Liver (tissue), 9 donors: Measurements from ENCODE around the gene RELT. TPM values are rescaled to one million over a fixed set of nuclear protein-coding genes. Genes with fewer than 3 reads are reported as not detected.

Experiments used
- DNase-seq: peaks from one replicate; pipeline ENCODE4 v3.0.0-alpha.2; 2017; ENCODE audit warnings: low spot score
- H3K27ac ChIP-seq, 2 donors: one replicate each; pipeline ENCODE4 v1.7.0; 2013; ENCODE audit warnings: inconsistent platforms in 2 of 2, low read length in 2 of 2, control low read depth in 1 of 2, low read depth in 1 of 2, mild to moderate bottlenecking in 1 of 2
- H3K27me3 ChIP-seq, 4 donors: one replicate each; pipeline versions ENCODE4 v1.6.1 to v1.7.0; 2013; ENCODE audit warnings: low read length in 3 of 4, inconsistent platforms in 1 of 4, mild to moderate bottlenecking in 1 of 4, moderate library complexity in 1 of 4; ENCODE audit not compliant: control insufficient read depth in 4 of 4, insufficient read depth in 4 of 4
- H3K36me3 ChIP-seq, 4 donors: one replicate each; pipeline versions ENCODE4 v1.6.1 to v1.7.0; 2013; ENCODE audit warnings: low read length in 3 of 4, mild to moderate bottlenecking in 3 of 4, low read depth in 1 of 4, moderate library complexity in 1 of 4; ENCODE audit not compliant: control insufficient read depth in 4 of 4, insufficient read depth in 3 of 4
- H3K4me1 ChIP-seq, 4 donors: one replicate each; pipeline versions ENCODE4 v1.6.1 to v1.7.0; 2013; ENCODE audit warnings: low read length in 3 of 4, mild to moderate bottlenecking in 3 of 4, moderate library complexity in 1 of 4; ENCODE audit not compliant: control insufficient read depth in 4 of 4, insufficient read depth in 4 of 4
- H3K4me3 ChIP-seq, 3 donors: one replicate each; pipeline versions ENCODE4 v1.6.1 to v1.7.0; 2013; ENCODE audit warnings: low read length in 3 of 3, control low read depth in 1 of 3, low read depth in 1 of 3, mild to moderate bottlenecking in 1 of 3
- H3K9ac ChIP-seq, 2 donors: one replicate each; pipeline ENCODE4 v1.7.0; 2013; ENCODE audit warnings: low read length in 2 of 2, mild to moderate bottlenecking in 2 of 2, moderate library complexity in 2 of 2, control low read depth in 1 of 2, low read depth in 1 of 2
- H3K9me3 ChIP-seq, 4 donors: one replicate each; pipeline versions ENCODE4 v1.6.1 to v1.7.0; 2013; ENCODE audit warnings: low read length in 3 of 4; ENCODE audit not compliant: control insufficient read depth in 4 of 4
- ATF3 ChIP-seq: IDR thresholded peaks from 2 replicates; pipeline ENCODE4 v1.6.1; 2016; ENCODE audit warnings: antibody characterized with exemption
- CTCF ChIP-seq: fragments of 150-350 bp; IDR thresholded peaks from 2 replicates; pipeline ENCODE4 v1.5.1; 2017; ENCODE audit warnings: improper control_type of control experiment, low read depth, low read length; ENCODE audit not compliant: missing input control
- EGR1 ChIP-seq, 2 donors: IDR thresholded peaks; 2 replicates each; pipeline ENCODE4 v1.6.1; 2016 to 2018; ENCODE audit warnings: antibody characterized with exemption in 2 of 2, low read depth in 2 of 2
- FOXA1 ChIP-seq: IDR thresholded peaks from 2 replicates; pipeline ENCODE4 v1.6.1; 2016; ENCODE audit warnings: antibody characterized with exemption
- FOXA2 ChIP-seq: IDR thresholded peaks from 2 replicates; pipeline ENCODE4 v1.6.1; 2016; ENCODE audit warnings: antibody characterized with exemption
- HNF4G ChIP-seq: IDR thresholded peaks from 2 replicates; pipeline ENCODE4 v1.6.1; 2016; ENCODE audit warnings: antibody characterized with exemption
- JUND ChIP-seq, 2 donors: IDR thresholded peaks; 2 replicates each; pipeline ENCODE4 v1.6.1; 2016; ENCODE audit warnings: antibody characterized with exemption in 2 of 2
- MAX ChIP-seq: IDR thresholded peaks from 2 replicates; pipeline ENCODE4 v1.6.1; 2016; ENCODE audit warnings: antibody characterized with exemption
- NR2F2 ChIP-seq: IDR thresholded peaks from 2 replicates; pipeline ENCODE4 v1.6.1; 2016; ENCODE audit warnings: antibody characterized with exemption
- REST ChIP-seq: IDR thresholded peaks from 2 replicates; pipeline ENCODE4 v1.6.1; 2016; ENCODE audit warnings: antibody characterized with exemption, mild to moderate bottlenecking
- RXRA ChIP-seq, 2 donors: IDR thresholded peaks; 2 replicates each; pipeline ENCODE4 v1.6.1; 2017 to 2018; ENCODE audit warnings: antibody characterized with exemption in 2 of 2, mild to moderate bottlenecking in 1 of 2
- SP1 ChIP-seq: IDR thresholded peaks from 2 replicates; pipeline ENCODE4 v1.6.1; 2018; ENCODE audit warnings: antibody characterized with exemption, mild to moderate bottlenecking
- TAF1 ChIP-seq: conservative IDR thresholded peaks from 2 replicates; pipeline ENCODE4 v1.6.1; 2016; ENCODE audit warnings: antibody characterized with exemption, mild to moderate bottlenecking
- ZBTB33 ChIP-seq: IDR thresholded peaks from 2 replicates; pipeline ENCODE4 v1.6.1; 2016; ENCODE audit warnings: antibody characterized with exemption
- WGBS: extraction: QIAGEN DNeasy Blood & Tissue Kit; methylation state at CpG from one replicate; pipeline ENCODE4 v1.1.7; 2013; 5-methylcytosine and 5-hydroxymethylcytosine counted together
- polyA plus RNA-seq, 2 donors: library from polyadenylated mRNA; stranded (reverse) in 1 of 2; unstranded in 1 of 2; fragments of 200-250 nt in 1 of 2; fragments of >200 nt in 1 of 2; fragmentation: Nextera tagmentation in 1 of 2; extraction: Ambion mirVana in 1 of 2; gene quantifications; one replicate each; pipeline versions ENCODE4 v1.2.1 to v1.2.3, GENCODE V29; 2013 to 2015
- total RNA-seq, 2 donors: library from RNA; depleted of rRNA; stranded (reverse); fragments of >200 nt; gene quantifications; one replicate each; pipeline ENCODE4 v1.2.3, GENCODE V29; 2014
- donor health status: healthy.
- donor health status: healthy.
- donor health status: healthy.
- donor health status: healthy.
- donor health status: healthy.

The RELT gene
- total and polyA plus RNA-seq, 4 donors = 0.21 to 8.0 (median 2.3) TPM

- no peak for DNase-seq
Observed at GRCh38 chr11:73326929-73327811, 49.0 kb upstream of the RELT start.

GRCh38 chr11:73327812-73328364 lies 48.3 kb upstream of the RELT start:
- TF ChIP-seq ATF3 = no peak

More at GRCh38 chr11:73326929-73327811, 49.0 kb upstream of the RELT start:
- Histone ChIP-seq H3K4me1 (peaks cover 0 to 9% (median 0%) of the 10 kb centered on the region in 4 donors), H3K27me3 (no peaks in the 10 kb centered on the region), H3K27ac (peak overlapping the region in 1 of 2 donors; percentile 34), H3K4me3 (no peak overlapping the region), H3K9ac (no peak overlapping the region), H3K9me3 (no peaks in the 10 kb centered on the region), H3K36me3 (no peaks in the 10 kb centered on the region)
- 82% methylated on average over 10 of the region's 10 CpGs for whole genome bisulfite sequencing
- TF ChIP-seq SP1 = no peak
- no peak for TF ChIP-seq FOXA2
- no peak for TF ChIP-seq FOXA1
- TF ChIP-seq EGR1 (IDR thresholded peaks at IDR 0.05; ENCODE audit: low read depth in 2 of 2) = no peak
- TF ChIP-seq HNF4G = no peak
- no peak for TF ChIP-seq CTCF
- TF ChIP-seq TAF1 = no peak

GRCh38 chr11:73330569-73331093 lies 45.6 kb upstream of the RELT start:
- TF ChIP-seq MAX (no peak), ATF3 (no peak), ZBTB33 (no peak), JUND (IDR thresholded peaks at IDR 0.05) (no peak), SP1 (no peak), FOXA1 (no peak), NR2F2 (no peak), RXRA (IDR thresholded peaks at IDR 0.05) (no peak), FOXA2 (no peak), REST (no peak), CTCF (no peak), EGR1 (IDR thresholded peaks at IDR 0.05; ENCODE audit: low read depth in 2 of 2) (no peak)

More at GRCh38 chr11:73327812-73328364, 48.3 kb upstream of the RELT start:
- WGBS = 81% methylated on average over 4 of the region's 4 CpGs
- Histone ChIP-seq H3K27ac (peak overlapping the region in 1 of 2 donors; percentile 8), H3K9ac (no peak overlapping the region), H3K4me3 (no peak overlapping the region), H3K4me1 (peaks cover 0 to 8% (median 0%) of the 10 kb centered on the region in 4 donors), H3K36me3 (no peaks in the 10 kb centered on the region), H3K9me3 (no peaks in the 10 kb centered on the region), H3K27me3 (no peaks in the 10 kb centered on the region)
- DNase-seq = no peak

More at GRCh38 chr11:73330569-73331093, 45.6 kb upstream of the RELT start:
- H3K27ac ChIP-seq = no peak overlapping the region
- WGBS = 85% methylated on average over 3 of the region's 3 CpGs
- no peaks in the 10 kb centered on the region for H3K36me3 ChIP-seq
- no peak for DNase-seq
- no peaks in the 10 kb centered on the region for H3K27me3 ChIP-seq
- no peaks in the 10 kb centered on the region for H3K9me3 ChIP-seq
- no peak overlapping the region for H3K9ac ChIP-seq
- no peak overlapping the region for H3K4me3 ChIP-seq
- H3K4me1 ChIP-seq = peaks cover 0 to 9% (median 0%) of the 10 kb centered on the region in 4 donors
